ENCODE data around the gene C22orf15.

DNA sequence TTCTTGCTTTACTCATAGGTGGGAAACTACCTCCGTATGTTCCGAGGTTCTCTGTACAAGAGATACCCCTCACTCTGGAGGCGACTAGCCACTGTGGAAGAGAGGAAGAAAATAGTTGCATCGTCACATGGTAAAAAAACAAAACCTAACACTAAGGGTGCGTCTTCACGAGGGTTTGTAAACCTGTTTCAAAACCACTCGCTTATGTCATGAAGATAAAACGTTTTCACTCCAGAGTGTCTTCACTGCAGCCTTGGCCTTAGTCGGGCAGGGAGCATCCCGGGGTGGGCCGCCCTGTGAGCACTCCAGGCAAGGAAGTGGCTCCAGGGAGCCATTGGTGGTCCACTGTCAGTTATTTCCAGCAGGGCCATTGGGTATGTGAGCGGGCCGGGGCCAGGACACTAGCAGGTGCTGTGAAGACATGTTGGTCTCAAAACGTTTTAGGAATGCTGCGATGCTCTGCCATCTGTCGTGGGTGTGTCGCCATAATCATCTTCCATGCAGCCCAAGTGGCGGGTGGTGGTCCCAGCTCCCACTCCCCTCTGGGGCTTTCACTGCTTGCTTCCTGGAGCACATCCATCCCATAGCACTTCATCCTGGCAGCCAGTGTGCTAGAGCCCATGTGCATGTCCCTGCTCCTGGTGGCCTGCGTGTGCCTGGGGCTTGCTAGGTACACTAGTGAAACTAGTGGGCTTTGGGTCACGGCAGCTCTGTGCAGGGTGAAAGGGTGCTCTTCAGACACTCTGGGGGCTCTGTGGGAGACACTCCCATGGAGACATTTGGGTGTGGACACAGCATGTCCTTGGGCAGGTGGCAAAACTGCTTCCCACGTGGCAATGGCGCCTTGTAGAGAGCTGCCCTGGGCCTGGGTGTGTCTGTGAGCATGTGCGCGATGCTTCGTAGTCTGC lies 29.2 kb downstream of the C22orf15 start:
- TF ChIP-seq CTCF (IDR thresholded peaks at IDR 0.05; ENCODE audit: low read depth, low read length, missing input control) (no peak), SP1 (IDR thresholded peaks at IDR 0.05) (no peak), MAX (IDR thresholded peaks at IDR 0.05) (no peak), ATF3 (IDR thresholded peaks at IDR 0.05) (no peak), TAF1 (conservative IDR thresholded peaks at IDR 0.05) (no peak), ZBTB33 (IDR thresholded peaks at IDR 0.05) (no peak), YY1 (IDR thresholded peaks at IDR 0.05) (no peak), JUND (IDR thresholded peaks at IDR 0.05) (no peak), GABPA (IDR thresholded peaks at IDR 0.05 in 1 of 2, conservative IDR thresholded peaks at IDR 0.05 in 1 of 2) (no peak), RAD21 (IDR thresholded peaks at IDR 0.05) (no peak), NR2F2 (IDR thresholded peaks at IDR 0.05) (no peak), EGR1 (IDR thresholded peaks at IDR 0.05; ENCODE audit: low read depth in 2 of 2) (no peak)
